IMR-90 (cell line): Measurements from ENCODE around the gene TMEM52B. TPM values are rescaled to one million over a fixed set of nuclear protein-coding genes. Genes with fewer than 3 reads are reported as not detected.

Source experiments
- ATAC-seq: fragments of 200-7000 bp; cut with Tn5 transposase; 2 replicates; pipeline ENCODE4 v1.9.1; 2020; ENCODE audit warnings: low read depth, mild to moderate bottlenecking, moderate library complexity
- BruUV-seq: library from RNA; stranded (reverse); fragments of 400-500 nt; replicated peaks from 2 replicates; lab custom pipeline; 2021; lab: Mats Ljungman, UMichigan
- CTCF ChIA-PET: fragments of 300-600 bp; formaldehyde crosslinking; extraction: SDS; loops from one replicate; lab custom pipeline; 2021; ENCODE audit warnings: antibody characterized with exemption; lab: Yijun Ruan, JAX
- POLR2A ChIA-PET: fragments of 300-600 bp; sonication (Branson Sonifier 250); formaldehyde crosslinking; loops from one replicate; lab custom pipeline; 2022; ENCODE audit warnings: antibody characterized with exemption; ENCODE audit not compliant: unreplicated experiment; lab: Charles Lee
- DNase-seq: peaks from one replicate; pipeline ENCODE4 v3.0.0; 2013
- H2AFZ ChIP-seq: replicated peaks from 2 replicates; pipeline ENCODE3; 2013; ENCODE audit warnings: low read length, mild to moderate bottlenecking; ENCODE audit not compliant: poor library complexity
- H2AK5ac ChIP-seq: 2 replicates; pipeline ENCODE4 v1.6.1; 2013; ENCODE audit warnings: low read depth, low read length, inconsistent platforms
- H2AK9ac ChIP-seq: replicated peaks from 2 replicates; pipeline ENCODE3; 2013; ENCODE audit warnings: mild to moderate bottlenecking, low read depth, low read length, moderate library complexity; ENCODE audit not compliant: poor library complexity
- H2BK120ac ChIP-seq: 2 replicates; pipeline ENCODE4 v1.6.1; 2013; ENCODE audit warnings: low read depth, low read length, inconsistent platforms
- H2BK15ac ChIP-seq: 3 replicates; pipeline ENCODE4 v1.6.1; 2013; ENCODE audit warnings: low read depth, low read length, inconsistent platforms
- H2BK20ac ChIP-seq: 2 replicates; pipeline ENCODE4 v1.6.1; 2013; ENCODE audit warnings: low read depth, mild to moderate bottlenecking, inconsistent platforms, low read length, moderate library complexity
- H2BK5ac ChIP-seq: 2 replicates; pipeline ENCODE4 v1.6.1; 2013; ENCODE audit warnings: mild to moderate bottlenecking, low read depth, low read length, inconsistent platforms; ENCODE audit not compliant: poor library complexity, severe bottlenecking
- H3K14ac ChIP-seq: replicated peaks from 2 replicates; pipeline ENCODE4 v1.6.1; 2013; ENCODE audit warnings: low read depth, low read length, inconsistent platforms
- H3K18ac ChIP-seq: 2 replicates; pipeline ENCODE4 v1.6.1; 2013; ENCODE audit warnings: low read depth, low read length, control low read depth
- H3K23ac ChIP-seq: 2 replicates; pipeline ENCODE4 v1.6.1; 2013; ENCODE audit warnings: low read depth, low read length, inconsistent platforms
- H3K27ac ChIP-seq: 2 replicates; pipeline ENCODE4 v1.5.1; 2013; ENCODE audit warnings: mild to moderate bottlenecking, control low read depth, low read length; ENCODE audit not compliant: insufficient read depth
- H3K27me3 ChIP-seq: 2 replicates; pipeline ENCODE4 v1.6.1; 2013; ENCODE audit warnings: low read length; ENCODE audit not compliant: control insufficient read depth, insufficient read depth
- H3K36me3 ChIP-seq: 2 replicates; pipeline ENCODE4 v1.6.1; 2013; ENCODE audit warnings: low read length, mixed read lengths; ENCODE audit not compliant: control insufficient read depth, insufficient read depth
- H3K4ac ChIP-seq: 2 replicates; pipeline ENCODE4 v1.6.1; 2013; ENCODE audit warnings: low read depth, low read length, inconsistent platforms
- H3K4me1 ChIP-seq: 2 replicates; pipeline ENCODE4 v1.6.1; 2013; ENCODE audit warnings: low read length, mixed read lengths; ENCODE audit not compliant: control insufficient read depth, insufficient read depth
- H3K4me2 ChIP-seq: 2 replicates; pipeline ENCODE4 v1.6.1; 2013; ENCODE audit warnings: low read depth, mild to moderate bottlenecking, control low read depth, low read length, moderate library complexity
- H3K4me3 ChIP-seq: 2 replicates; pipeline ENCODE4 v1.5.1; 2013; ENCODE audit warnings: low read depth, mild to moderate bottlenecking, control low read depth, low read length, moderate library complexity; ENCODE audit not compliant: insufficient read depth
- H3K56ac ChIP-seq: 2 replicates; pipeline ENCODE4 v1.6.1; 2013; ENCODE audit warnings: low read length, inconsistent platforms; ENCODE audit not compliant: insufficient read depth; ENCODE audit errors: extremely low read depth
- H3K79me1 ChIP-seq, 2 experiments: 2 replicates each; pipeline ENCODE4 v1.6.1; 2013; ENCODE audit warnings: low read length in 2 of 2, inconsistent platforms in 1 of 2, low read depth in 1 of 2
- H3K9ac ChIP-seq: 2 replicates; pipeline ENCODE4 v1.6.1; 2013; ENCODE audit warnings: low read depth, low read length, control low read depth
- H3K9me1 ChIP-seq: 2 replicates; pipeline ENCODE4 v1.6.1; 2013; ENCODE audit warnings: low read length, inconsistent platforms; ENCODE audit not compliant: insufficient read depth
- H3K9me3 ChIP-seq: 2 replicates; pipeline ENCODE4 v1.6.1; 2013; ENCODE audit warnings: low read length; ENCODE audit not compliant: control insufficient read depth, insufficient read depth
- H4K20me1 ChIP-seq: 2 replicates; pipeline ENCODE4 v1.6.1; 2013; ENCODE audit warnings: low read length, inconsistent platforms; ENCODE audit not compliant: insufficient read depth
- H4K5ac ChIP-seq: 2 replicates; pipeline ENCODE4 v1.6.1; 2013; ENCODE audit warnings: mild to moderate bottlenecking, low read depth, low read length, control low read depth
- H4K8ac ChIP-seq, 2 experiments: 2 replicates each; pipeline ENCODE4 v1.6.1; 2013; ENCODE audit warnings: low read depth in 2 of 2, low read length in 2 of 2, control low read depth in 1 of 2, inconsistent platforms in 1 of 2
- H4K91ac ChIP-seq: 2 replicates; pipeline ENCODE4 v1.6.1; 2013; ENCODE audit warnings: low read depth, low read length, inconsistent platforms; ENCODE audit not compliant: insufficient read depth
- BHLHE40 ChIP-seq: fragments of 150-350 bp; IDR thresholded peaks from 2 replicates; pipeline ENCODE4 v1.6.1; 2016; ENCODE audit warnings: mild to moderate bottlenecking, low read depth, low read length
- CHD1 ChIP-seq: IDR thresholded peaks from 2 replicates; pipeline ENCODE4 v1.6.1; 2012; ENCODE audit warnings: low read depth, low read length, improper control_type of control experiment
- CTCF ChIP-seq: conservative IDR thresholded peaks from 2 replicates; pipeline ENCODE4 v1.5.1; 2012; ENCODE audit warnings: mild to moderate bottlenecking, low read depth, low read length, improper control_type of control experiment
- MAZ ChIP-seq: IDR thresholded peaks from 2 replicates; pipeline ENCODE4 v1.6.1; 2012; ENCODE audit warnings: low read depth, mild to moderate bottlenecking, low read length, improper control_type of control experiment, moderate library complexity, borderline replicate concordance
- WGBS, 2 experiments: methylation state at CpG; one replicate each; pipeline versions ENCODE4 v1.1.5 to v1.1.7; 2013; ENCODE audit warnings: missing lambda C conversion rate in 2 of 2; ENCODE audit not compliant: insufficient read length in 1 of 2; ENCODE audit errors: extremely low coverage in 2 of 2; 5-methylcytosine and 5-hydroxymethylcytosine counted together
- dilution Hi-C: fragments of 300-500 bp; cut with HindIII; formaldehyde crosslinking; loops from one replicate; pipeline ENCODE4 v1.14.3; 2018; ENCODE audit warnings: low sequenced_read_pairs; ENCODE audit not compliant: unreplicated experiment
- in situ Hi-C: fragments of 300-500 bp; cut with MboI; formaldehyde crosslinking; loops from 3 replicates; pipeline ENCODE4 v1.14.3; 2019; ENCODE audit warnings: low sequenced_read_pairs, inconsistent platforms, mixed read lengths
- intact Hi-C: fragments of 100-400 bp; cut with micrococcal nuclease; formaldehyde crosslinking; loops from 2 replicates; pipeline ENCODE4 v1.10.0; 2022
- polyA plus RNA-seq, 3 experiments: library from polyadenylated mRNA; depleted of rRNA; stranded (reverse); fragments of >200 nt; gene quantifications; 2 replicates each; pipeline ENCODE4 v1.2.3, GENCODE V29; 2012; ENCODE audit warnings: low replicate concordance in 1 of 3
- total RNA-seq: library from RNA; depleted of rRNA; stranded (reverse); fragments of >200 nt; gene quantifications from 2 replicates; pipeline ENCODE4 v1.2.3, GENCODE V29; 2012

TMEM52B gene
- total and polyA plus RNA-seq, 2 of the 4 experiments (the other 2 are of a cell fraction) = 2.0 to 3.6 TPM

- peaks cover 10% of the 10 kb centered on the region for H3K4me1 ChIP-seq
Measured at GRCh38 chr12:10169104-10169503, 9.7 kb upstream of the TMEM52B start.

More at GRCh38 chr12:10169104-10169503, 9.7 kb upstream of the TMEM52B start:
- peak overlapping the region; percentile 92 for H4K5ac ChIP-seq
- H2AK5ac ChIP-seq = peak overlapping the region; percentile 73; the same call in 1 of the 2 replicates
- H3K9ac ChIP-seq = peak overlapping the region; percentile 54; the same call in 1 of the 2 replicates
- H3K56ac ChIP-seq = peak overlapping the region; percentile 85
- H3K36me3 ChIP-seq = no peaks in the 10 kb centered on the region
- H2BK5ac ChIP-seq = peak overlapping the region; percentile 90
- ATAC-seq (peak; percentile 87), DNase-seq (peak; percentile 75)
- peak overlapping the region; percentile 99 for H4K91ac ChIP-seq
- TF ChIP-seq MAZ = no peak
- no peak for TF ChIP-seq CHD1
- no peak for TF ChIP-seq BHLHE40
- no peak for TF ChIP-seq CTCF
- H3K9me3 ChIP-seq = no peaks in the 10 kb centered on the region
- peak overlapping the region; percentile 97 for H2BK20ac ChIP-seq
- BruUV-seq = no TSS peak
- H3K4me3 ChIP-seq = no peak overlapping the region
- H3K27ac ChIP-seq = peak overlapping the region; percentile 72; the same call in 1 of the 2 replicates
- H3K4me2 ChIP-seq = peak overlapping the region; percentile 90
- no peaks in the 10 kb centered on the region for H4K20me1 ChIP-seq
- 0% methylated on average over 1 of the region's 3 CpGs; no CpG with 5 or more reads in 1 of the 2 experiments for WGBS, 2 experiments
- no peaks in the 10 kb centered on the region for H3K9me1 ChIP-seq
- in situ Hi-C loops = no loop called here
- CTCF ChIA-PET = interaction anchor here (1.1 kb wide), 1 partner anchor 12 kb away, joined by 3 read pairs; no protein-coding TSS in a partner anchor
- H3K27me3 ChIP-seq = no peaks in the 10 kb centered on the region
- H2BK15ac ChIP-seq = peak overlapping the region; percentile 67; the same call in 1 of the 3 replicates
- H3K79me1 ChIP-seq = 0 out of 4 replicates have a peak, but pooled peaks cover 0 to 4% of the 10 kb centered on the region in 2 experiments
- H2AFZ ChIP-seq = no peak overlapping the region
- H3K4ac ChIP-seq = peak overlapping the region; percentile 95
- dilution Hi-C loops = no loop called here
- H4K8ac ChIP-seq = peak overlapping the region in 1 of 2 experiments; percentile 97; a peak in 2 of 4 replicates
- H3K23ac ChIP-seq = peak overlapping the region; percentile 84
- peak overlapping the region; percentile 99 for H3K18ac ChIP-seq
- POLR2A ChIA-PET = interaction anchor here (0.6 kb wide), 1 partner anchor 11 kb away, joined by 4 read pairs; no protein-coding TSS in a partner anchor
- peak overlapping the region; percentile 98 for H2BK120ac ChIP-seq
- intact Hi-C loops = loop anchor here (1.0 kb wide), 1 partner anchor 15 kb away; no protein-coding TSS in a partner anchor
- peak overlapping the region; percentile 82 for H3K14ac ChIP-seq
- H2AK9ac ChIP-seq = no peak overlapping the region
